Body of pancreas (tissue), 4 donors: ENCODE results near the gene NOL3.

Experiments used
- CTCF ChIP-seq, 7 experiments: fragments of 450-650 bp in 4 of 7; fragments of 200-600 bp in 3 of 7; sonication (generic) in 3 of 7; IDR thresholded peaks; one replicate each; pipeline ENCODE4 v1.5.1; 2016 to 2019; ENCODE audit warnings: antibody characterized with exemption in 7 of 7
- POLR2A ChIP-seq, 3 donors: fragments of 450-650 bp; IDR thresholded peaks; one replicate each; pipeline ENCODE4 v1.6.1; 2016; ENCODE audit warnings: antibody characterized with exemption in 3 of 3, mild to moderate bottlenecking in 2 of 3

GRCh38 chr16:67179421-67180080 is 9.2 kb downstream of the NOL3 start:
- TF ChIP-seq CTCF (IDR thresholded peaks at IDR 0.05), result no peak
- TF ChIP-seq POLR2A (IDR thresholded peaks at IDR 0.05), result no peak
